ENCODE measurements around the gene CYTIP.

DNA sequence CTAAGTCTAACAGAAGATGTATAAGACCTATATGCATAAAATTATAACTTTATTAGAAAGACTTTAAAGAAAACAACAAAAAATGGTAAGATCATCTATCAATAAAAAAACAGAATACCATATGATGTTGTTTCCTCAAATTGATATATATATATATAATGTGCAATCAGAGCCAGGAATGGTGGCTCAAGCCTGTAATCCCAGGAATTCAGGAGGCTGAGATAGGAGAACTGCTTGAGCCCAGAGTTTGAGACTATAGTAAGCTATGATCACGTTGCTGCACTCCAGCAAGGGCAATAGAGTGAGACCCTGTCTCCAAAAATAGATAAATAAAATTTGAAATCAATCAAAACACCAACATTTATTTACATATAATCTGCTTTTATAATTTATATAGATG is 19.5 kb downstream of the CYTIP start:
- TF ChIP-seq, protein P1, sequence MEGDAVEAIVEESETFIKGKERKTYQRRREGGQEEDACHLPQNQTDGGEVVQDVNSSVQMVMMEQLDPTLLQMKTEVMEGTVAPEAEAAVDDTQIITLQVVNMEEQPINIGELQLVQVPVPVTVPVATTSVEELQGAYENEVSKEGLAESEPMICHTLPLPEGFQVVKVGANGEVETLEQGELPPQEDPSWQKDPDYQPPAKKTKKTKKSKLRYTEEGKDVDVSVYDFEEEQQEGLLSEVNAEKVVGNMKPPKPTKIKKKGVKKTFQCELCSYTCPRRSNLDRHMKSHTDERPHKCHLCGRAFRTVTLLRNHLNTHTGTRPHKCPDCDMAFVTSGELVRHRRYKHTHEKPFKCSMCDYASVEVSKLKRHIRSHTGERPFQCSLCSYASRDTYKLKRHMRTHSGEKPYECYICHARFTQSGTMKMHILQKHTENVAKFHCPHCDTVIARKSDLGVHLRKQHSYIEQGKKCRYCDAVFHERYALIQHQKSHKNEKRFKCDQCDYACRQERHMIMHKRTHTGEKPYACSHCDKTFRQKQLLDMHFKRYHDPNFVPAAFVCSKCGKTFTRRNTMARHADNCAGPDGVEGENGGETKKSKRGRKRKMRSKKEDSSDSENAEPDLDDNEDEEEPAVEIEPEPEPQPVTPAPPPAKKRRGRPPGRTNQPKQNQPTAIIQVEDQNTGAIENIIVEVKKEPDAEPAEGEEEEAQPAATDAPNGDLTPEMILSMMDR (IDR thresholded peaks at IDR 0.05): no peak
- TF ChIP-seq POLR2AphosphoS5 (IDR thresholded peaks at IDR 0.05) (no peak), POLR2A (IDR thresholded peaks at IDR 0.05; ENCODE audit: low read depth) (no peak), EP300 (IDR thresholded peaks at IDR 0.05) (no peak)
